SU-DHL-6 (cell line): Measurements from ENCODE around the gene ARFGAP1.

Source experiments
- H2AFZ ChIP-seq: fragments of 200-600 bp; sonication (generic); 2 replicates; pipeline ENCODE4 v1.6.1; 2014; ENCODE audit warnings: low read depth, mild to moderate bottlenecking, moderate library complexity, mixed read lengths, antibody characterized with exemption, low read length; ENCODE audit not compliant: severe bottlenecking
- H3F3A ChIP-seq: fragments of 200-600 bp; shearing (Covaris generic); 2 replicates; pipeline ENCODE4 v1.6.0; 2016; ENCODE audit warnings: antibody characterized with exemption, mild to moderate bottlenecking; ENCODE audit not compliant: insufficient read depth
- H3K27ac ChIP-seq: fragments of 200-600 bp; sonication (generic); 2 replicates; pipeline ENCODE4 v1.5.1; 2016; ENCODE audit warnings: low read depth, mild to moderate bottlenecking, low read length, moderate library complexity, mixed read lengths
- H3K27me3 ChIP-seq: fragments of 200-600 bp; sonication (generic), shearing (Covaris generic); 2 replicates; pipeline ENCODE4 v1.6.0; 2014; ENCODE audit warnings: mild to moderate bottlenecking, low read length
- H3K36me3 ChIP-seq: fragments of 200-600 bp; sonication (generic); 2 replicates; pipeline ENCODE4 v1.6.1; 2014; ENCODE audit warnings: mild to moderate bottlenecking, low read length, mixed read lengths
- H3K4me2 ChIP-seq: fragments of 300-600, 200-600 bp; shearing (Covaris generic), sonication (generic); 2 replicates; pipeline ENCODE4 v1.6.0; 2014; ENCODE audit warnings: low read length, low read depth, mild to moderate bottlenecking; ENCODE audit not compliant: poor library complexity, severe bottlenecking
- H3K4me3 ChIP-seq: fragments of 200-600 bp; sonication (generic); 2 replicates; pipeline ENCODE4 v1.5.1; 2014; ENCODE audit warnings: antibody characterized with exemption, low read length, mild to moderate bottlenecking, mixed read lengths; ENCODE audit not compliant: insufficient read depth, poor library complexity, severe bottlenecking
- H3K79me2 ChIP-seq: fragments of 200-600 bp; sonication (generic); 2 replicates; pipeline ENCODE4 v1.6.1; 2014; ENCODE audit warnings: mild to moderate bottlenecking, low read length, moderate library complexity; ENCODE audit not compliant: insufficient read depth
- H3K9ac ChIP-seq: fragments of 200-600 bp; sonication (generic); 2 replicates; pipeline ENCODE4 v1.7.0; 2014; ENCODE audit warnings: mild to moderate bottlenecking, low read length
- H3K9me2 ChIP-seq: fragments of 200-600 bp; sonication (generic); replicated peaks from 2 replicates; pipeline ENCODE4 v1.6.1; 2014; ENCODE audit warnings: low read length; ENCODE audit not compliant: insufficient read depth
- H3K9me3 ChIP-seq: fragments of 200-600 bp; sonication (generic); 2 replicates; pipeline ENCODE4 v1.6.1; 2014; ENCODE audit warnings: low read length, mixed read lengths; ENCODE audit not compliant: insufficient read depth
- H4K20me1 ChIP-seq: fragments of 200-600 bp; sonication (generic); 2 replicates; pipeline ENCODE4 v1.6.1; 2014; ENCODE audit warnings: low read depth, mild to moderate bottlenecking, antibody characterized with exemption, low read length, moderate library complexity, mixed read lengths
- EZH2phosphoT487 ChIP-seq: fragments of 200-600 bp; sonication (generic), shearing (Covaris generic); conservative IDR thresholded peaks from 2 replicates; pipeline ENCODE4 v1.6.1; 2018; ENCODE audit warnings: mild to moderate bottlenecking, antibody characterized with exemption, low read length, moderate library complexity, mixed read lengths
- TF ChIP-seq, protein P1 (sequence below): fragments of 200-600 bp; sonication (generic); IDR thresholded peaks from one replicate; pipeline ENCODE4 v1.5.1; 2017; ENCODE audit warnings: antibody characterized with exemption, mild to moderate bottlenecking, low read length, moderate library complexity; ENCODE audit not compliant: insufficient read depth, poor library complexity, severe bottlenecking

Gene ARFGAP1

DNA sequence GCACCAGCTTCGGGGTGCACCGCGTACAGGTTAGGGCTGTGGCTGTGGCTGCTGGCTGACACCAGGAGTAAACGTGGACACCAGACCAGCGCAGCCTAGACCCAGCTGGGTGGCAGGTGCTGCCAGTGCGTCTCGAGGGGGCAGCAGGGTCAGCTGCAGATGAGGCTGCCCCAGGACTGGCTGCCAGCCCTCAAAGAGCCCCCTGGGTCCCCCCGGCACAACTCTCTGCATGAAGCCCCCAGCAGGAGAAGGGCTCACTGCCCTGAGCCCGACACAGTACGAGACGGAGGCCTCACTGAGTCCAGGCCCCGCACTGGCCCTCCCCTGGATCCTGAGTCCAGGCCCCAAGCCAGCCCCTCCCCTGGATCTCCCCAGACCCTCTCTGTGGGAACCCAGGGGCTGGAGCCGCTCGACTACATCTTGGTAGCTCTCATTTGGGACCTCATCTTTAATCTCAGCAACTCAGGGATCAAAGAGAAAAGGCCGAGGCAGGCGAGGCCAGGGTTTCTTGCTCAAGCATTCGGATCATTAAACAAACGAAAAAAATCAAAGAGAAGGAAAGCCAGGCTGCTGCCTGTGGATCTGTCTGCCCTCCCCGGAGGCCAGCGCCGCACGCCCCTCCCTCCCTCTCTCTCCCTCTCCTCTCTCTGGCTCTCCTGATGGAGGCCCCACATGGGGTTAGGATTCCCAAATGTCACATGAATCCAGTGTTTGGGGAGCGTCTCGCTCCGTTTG is 11.4 kb upstream of the ARFGAP1 start:
- Histone ChIP-seq H3K9me3 (no peaks in the 10 kb centered on the region), H3K4me3 (no peak overlapping the region), H3K9ac (no peak overlapping the region), H3K27ac (no peak overlapping the region), H3K9me2 (no peaks in the 10 kb centered on the region), H3K79me2 (no peaks in the 10 kb centered on the region), H4K20me1 (no peaks in the 10 kb centered on the region), H3F3A (no peaks in the 10 kb centered on the region), H3K27me3 (no peaks in the 10 kb centered on the region; the same call in 1 of the 2 replicates), H3K4me2 (no peak overlapping the region), H2AFZ (no peak overlapping the region), H3K36me3 (no peaks in the 10 kb centered on the region)
- no peak for TF ChIP-seq EZH2phosphoT487
- TF ChIP-seq, protein P1, sequence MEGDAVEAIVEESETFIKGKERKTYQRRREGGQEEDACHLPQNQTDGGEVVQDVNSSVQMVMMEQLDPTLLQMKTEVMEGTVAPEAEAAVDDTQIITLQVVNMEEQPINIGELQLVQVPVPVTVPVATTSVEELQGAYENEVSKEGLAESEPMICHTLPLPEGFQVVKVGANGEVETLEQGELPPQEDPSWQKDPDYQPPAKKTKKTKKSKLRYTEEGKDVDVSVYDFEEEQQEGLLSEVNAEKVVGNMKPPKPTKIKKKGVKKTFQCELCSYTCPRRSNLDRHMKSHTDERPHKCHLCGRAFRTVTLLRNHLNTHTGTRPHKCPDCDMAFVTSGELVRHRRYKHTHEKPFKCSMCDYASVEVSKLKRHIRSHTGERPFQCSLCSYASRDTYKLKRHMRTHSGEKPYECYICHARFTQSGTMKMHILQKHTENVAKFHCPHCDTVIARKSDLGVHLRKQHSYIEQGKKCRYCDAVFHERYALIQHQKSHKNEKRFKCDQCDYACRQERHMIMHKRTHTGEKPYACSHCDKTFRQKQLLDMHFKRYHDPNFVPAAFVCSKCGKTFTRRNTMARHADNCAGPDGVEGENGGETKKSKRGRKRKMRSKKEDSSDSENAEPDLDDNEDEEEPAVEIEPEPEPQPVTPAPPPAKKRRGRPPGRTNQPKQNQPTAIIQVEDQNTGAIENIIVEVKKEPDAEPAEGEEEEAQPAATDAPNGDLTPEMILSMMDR = no peak

DNA sequence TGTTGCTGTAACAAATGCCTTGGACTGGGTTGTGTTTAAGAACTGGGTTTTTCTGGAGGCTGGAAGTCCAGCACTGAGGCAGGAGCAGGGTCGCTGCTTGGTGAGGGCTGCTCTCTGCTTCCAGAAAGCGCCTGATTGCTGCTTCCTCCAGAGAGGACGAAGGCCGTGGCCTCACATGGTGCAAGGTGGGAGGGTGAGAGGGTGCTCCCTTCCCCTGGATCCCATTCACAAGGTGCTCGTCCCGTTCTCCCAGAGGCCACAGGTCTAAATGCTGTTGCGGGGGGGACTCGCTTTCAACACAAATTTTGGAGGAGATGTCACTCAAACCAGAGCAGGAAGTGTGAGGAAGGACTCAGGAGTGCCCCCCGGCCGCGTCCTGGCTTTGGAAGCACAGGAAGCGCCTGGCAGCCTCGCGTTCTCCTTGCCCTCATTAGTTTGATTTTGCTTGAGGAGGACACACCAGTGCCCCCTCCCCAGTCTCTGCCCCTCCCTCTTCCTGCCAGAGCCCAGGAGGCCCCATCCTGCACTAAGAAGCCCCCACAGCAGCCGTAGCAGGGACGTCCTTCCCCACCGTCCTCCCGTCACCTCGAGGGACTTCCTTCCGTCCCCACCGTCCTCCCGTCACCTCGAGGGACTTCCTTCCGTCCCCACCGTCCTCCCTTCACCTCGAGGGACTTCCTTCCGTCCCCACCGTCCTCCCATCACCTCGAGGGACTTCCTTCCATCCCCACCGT is 10.7 kb upstream of the ARFGAP1 start:
- no peak overlapping the region for H3K4me3 ChIP-seq

DNA sequence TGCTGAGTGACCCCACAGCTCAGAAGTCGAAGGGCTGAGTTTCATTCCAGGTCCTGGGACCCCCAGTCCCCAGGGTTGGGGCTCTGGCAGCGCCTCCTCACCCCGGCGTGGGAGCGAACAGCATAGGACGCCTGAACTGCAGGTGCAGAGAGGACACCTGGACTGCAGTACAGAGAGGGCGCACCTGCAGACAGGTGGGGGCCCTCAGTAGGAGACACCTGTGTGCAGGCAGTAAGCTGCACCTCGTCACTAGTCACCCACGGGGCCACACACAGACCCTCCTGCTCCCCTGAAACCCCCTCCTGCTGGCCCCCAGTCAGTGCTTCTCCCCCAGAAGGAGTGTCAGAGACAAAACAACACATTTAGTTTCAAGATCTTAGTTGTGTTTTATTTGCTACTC is 9.8 kb upstream of the ARFGAP1 start:
- H2AFZ ChIP-seq = no peak overlapping the region
- H3K4me2 ChIP-seq = no peak overlapping the region
- no peaks in the 10 kb centered on the region for H3K9me2 ChIP-seq
- H3K79me2 ChIP-seq = no peaks in the 10 kb centered on the region
- H3K36me3 ChIP-seq = no peaks in the 10 kb centered on the region
- TF ChIP-seq, protein P1 = no peak
- TF ChIP-seq EZH2phosphoT487 = no peak
- H3K4me3 ChIP-seq = no peak overlapping the region
- H3F3A ChIP-seq = no peaks in the 10 kb centered on the region
- H4K20me1 ChIP-seq = no peaks in the 10 kb centered on the region
- no peak overlapping the region for H3K9ac ChIP-seq
- no peaks in the 10 kb centered on the region for H3K9me3 ChIP-seq
- H3K27me3 ChIP-seq = no peaks in the 10 kb centered on the region; the same call in 1 of the 2 replicates
- no peak overlapping the region for H3K27ac ChIP-seq

More for the DNA sequence above, 10.7 kb upstream of the ARFGAP1 start:
- H4K20me1 ChIP-seq = no peaks in the 10 kb centered on the region
- no peak overlapping the region for H2AFZ ChIP-seq
- H3F3A ChIP-seq = no peaks in the 10 kb centered on the region
- H3K27me3 ChIP-seq = no peaks in the 10 kb centered on the region; the same call in 1 of the 2 replicates
- no peaks in the 10 kb centered on the region for H3K36me3 ChIP-seq
- TF ChIP-seq, protein P1 = no peak
- no peak for TF ChIP-seq EZH2phosphoT487
- no peak overlapping the region for H3K9ac ChIP-seq
- no peak overlapping the region for H3K4me2 ChIP-seq
- no peaks in the 10 kb centered on the region for H3K9me3 ChIP-seq
- H3K9me2 ChIP-seq = no peaks in the 10 kb centered on the region
- H3K27ac ChIP-seq = no peak overlapping the region
- no peaks in the 10 kb centered on the region for H3K79me2 ChIP-seq
